Chondrocyte (in vitro differentiated cells): ENCODE measurements around the gene PDPK1. TPM values are rescaled to one million over a fixed set of nuclear protein-coding genes. Genes with fewer than 3 reads are reported as not detected.

ENCODE experiments used
- DNase-seq: peaks from one replicate; pipeline ENCODE4 v3.0.0; 2021; ENCODE audit warnings: mixed read lengths, low spot score
- H3K27ac Mint-ChIP-seq: one replicate; pipeline ENCODE4 v1.8.0; 2021; ENCODE audit warnings: mild to moderate bottlenecking, moderate library complexity, mixed read lengths; ENCODE audit not compliant: unreplicated experiment
- H3K27me3 Mint-ChIP-seq: 2 replicates; pipeline ENCODE4 v1.8.0; 2021; ENCODE audit warnings: low read depth, mixed read lengths
- H3K36me3 Mint-ChIP-seq: 2 replicates; pipeline ENCODE4 v1.8.0; 2021; ENCODE audit warnings: low read depth, mixed read lengths
- H3K4me1 Mint-ChIP-seq: 2 replicates; pipeline ENCODE4 v1.8.0; 2021; ENCODE audit warnings: low read depth, mild to moderate bottlenecking, mixed read lengths
- H3K4me3 Mint-ChIP-seq: one replicate; pipeline ENCODE4 v1.8.0; 2021; ENCODE audit warnings: mild to moderate bottlenecking, moderate library complexity, mixed read lengths; ENCODE audit not compliant: unreplicated experiment
- H3K9me3 Mint-ChIP-seq: 2 replicates; pipeline ENCODE4 v1.8.0; 2021; ENCODE audit warnings: low read depth, mixed read lengths
- total RNA-seq: library from RNA; stranded (reverse); gene quantifications from 3 replicates; pipeline ENCODE4 v1.2.1, GENCODE V29; 2021
- TF ChIP-seq, protein P1 (sequence below): fragments of 200-600 bp; sonication (generic); IDR thresholded peaks from 2 replicates; pipeline ENCODE4 v1.5.0; 2021; ENCODE audit warnings: antibody characterized with exemption, mild to moderate bottlenecking, moderate library complexity

PDPK1 gene
- total RNA-seq, 1 donor from 2014 or later = 39.6 TPM

DNA sequence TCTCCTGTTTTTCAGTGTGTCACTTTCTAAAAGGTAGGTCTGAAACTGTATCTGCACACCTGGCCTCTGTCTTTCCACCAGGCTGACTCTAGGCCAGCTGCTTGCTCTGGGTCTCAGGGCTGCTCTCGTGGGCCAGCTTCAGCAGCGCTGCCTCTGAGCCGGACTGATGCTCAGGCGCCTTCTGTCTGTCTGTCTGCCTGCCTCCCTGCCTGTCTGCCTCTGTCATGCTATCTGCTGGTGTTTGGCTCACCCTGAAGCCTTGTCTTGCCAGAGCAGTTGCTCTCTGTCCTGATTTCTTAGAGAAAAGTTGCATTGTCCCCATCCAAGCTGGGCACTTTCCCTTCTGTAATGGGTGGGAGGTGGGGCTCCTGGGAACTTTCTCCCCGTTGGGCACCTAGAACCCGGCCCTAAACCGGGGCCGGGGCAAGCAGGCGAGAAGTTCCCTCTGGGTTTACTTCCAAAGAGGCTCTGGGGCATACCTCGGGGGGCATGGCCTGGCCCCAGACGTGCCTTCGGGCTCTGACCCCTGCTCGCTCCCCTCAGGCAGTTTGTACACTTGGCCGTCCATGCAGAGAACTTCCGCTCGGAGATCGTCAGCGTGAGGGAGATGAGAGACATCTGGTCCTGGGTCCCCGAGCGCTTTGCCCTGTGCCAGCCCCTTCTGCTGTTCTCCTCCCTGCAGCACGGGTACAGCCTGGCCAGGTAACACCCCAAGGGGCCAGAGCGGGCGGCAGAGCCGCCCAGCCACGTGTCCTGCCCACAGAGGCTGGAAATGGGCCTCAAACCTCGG is 39.9 kb upstream of the PDPK1 start:
- Mint-ChIP-seq H3K9me3 (no peaks in the 10 kb centered on the region), H3K4me3 (no peak overlapping the region), H3K36me3 (peaks cover 2% of the 10 kb centered on the region), H3K27me3 (no peaks in the 10 kb centered on the region), H3K27ac (no peak overlapping the region), H3K4me1 (peaks cover 17% of the 10 kb centered on the region)
- TF ChIP-seq, protein P1, sequence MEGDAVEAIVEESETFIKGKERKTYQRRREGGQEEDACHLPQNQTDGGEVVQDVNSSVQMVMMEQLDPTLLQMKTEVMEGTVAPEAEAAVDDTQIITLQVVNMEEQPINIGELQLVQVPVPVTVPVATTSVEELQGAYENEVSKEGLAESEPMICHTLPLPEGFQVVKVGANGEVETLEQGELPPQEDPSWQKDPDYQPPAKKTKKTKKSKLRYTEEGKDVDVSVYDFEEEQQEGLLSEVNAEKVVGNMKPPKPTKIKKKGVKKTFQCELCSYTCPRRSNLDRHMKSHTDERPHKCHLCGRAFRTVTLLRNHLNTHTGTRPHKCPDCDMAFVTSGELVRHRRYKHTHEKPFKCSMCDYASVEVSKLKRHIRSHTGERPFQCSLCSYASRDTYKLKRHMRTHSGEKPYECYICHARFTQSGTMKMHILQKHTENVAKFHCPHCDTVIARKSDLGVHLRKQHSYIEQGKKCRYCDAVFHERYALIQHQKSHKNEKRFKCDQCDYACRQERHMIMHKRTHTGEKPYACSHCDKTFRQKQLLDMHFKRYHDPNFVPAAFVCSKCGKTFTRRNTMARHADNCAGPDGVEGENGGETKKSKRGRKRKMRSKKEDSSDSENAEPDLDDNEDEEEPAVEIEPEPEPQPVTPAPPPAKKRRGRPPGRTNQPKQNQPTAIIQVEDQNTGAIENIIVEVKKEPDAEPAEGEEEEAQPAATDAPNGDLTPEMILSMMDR = no peak
- DNase-seq = no peak

GRCh38 chr16:2498531-2499253 is 39.1 kb upstream of the PDPK1 start:
- no peaks in the 10 kb centered on the region for H3K9me3 Mint-ChIP-seq
- no peak for DNase-seq
- H3K36me3 Mint-ChIP-seq = peaks cover 2% of the 10 kb centered on the region
- no peak overlapping the region for H3K27ac Mint-ChIP-seq
- TF ChIP-seq, protein P1 = no peak
- H3K4me3 Mint-ChIP-seq = no peak overlapping the region
- no peaks in the 10 kb centered on the region for H3K27me3 Mint-ChIP-seq
- H3K4me1 Mint-ChIP-seq = peaks cover 18% of the 10 kb centered on the region

DNA sequence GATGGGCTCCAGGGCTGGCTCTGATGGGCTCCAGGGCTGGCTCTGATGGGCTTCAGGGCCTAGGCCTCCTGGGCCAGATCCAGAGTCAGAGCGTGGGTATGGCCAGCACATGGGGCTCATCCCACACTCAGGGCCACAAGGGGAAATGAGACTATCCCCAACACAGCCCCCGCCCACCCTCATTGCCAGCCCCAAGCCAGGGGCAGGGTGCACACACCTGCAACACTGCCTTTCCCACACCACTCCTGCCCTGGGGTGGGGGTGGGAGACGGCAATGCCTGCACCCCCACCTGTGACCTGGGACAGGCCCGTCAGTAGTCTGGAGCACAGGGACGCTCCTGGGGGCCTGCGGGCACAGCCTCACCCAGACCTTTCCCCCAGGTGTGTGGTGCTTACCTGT is 38.4 kb upstream of the PDPK1 start:
- no peaks in the 10 kb centered on the region for H3K9me3 Mint-ChIP-seq
- no peak overlapping the region for H3K27ac Mint-ChIP-seq
- TF ChIP-seq, protein P1 = no peak
- no peak for DNase-seq
- H3K4me1 Mint-ChIP-seq = peaks cover 18% of the 10 kb centered on the region
- H3K27me3 Mint-ChIP-seq = no peaks in the 10 kb centered on the region
- no peak overlapping the region for H3K4me3 Mint-ChIP-seq
- H3K36me3 Mint-ChIP-seq = peaks cover 2% of the 10 kb centered on the region

- no peak for DNase-seq
- H3K4me1 Mint-ChIP-seq = peaks cover 18% of the 10 kb centered on the region
- H3K27me3 Mint-ChIP-seq = no peaks in the 10 kb centered on the region
- H3K9me3 Mint-ChIP-seq = no peaks in the 10 kb centered on the region
- H3K27ac Mint-ChIP-seq = no peak overlapping the region
- peaks cover 2% of the 10 kb centered on the region for H3K36me3 Mint-ChIP-seq
- H3K4me3 Mint-ChIP-seq = no peak overlapping the region
- TF ChIP-seq, protein P1 = no peak
Observed at GRCh38 chr16:2499890-2500429, 37.9 kb upstream of the PDPK1 start.

GRCh38 chr16:2500430-2500917 is 37.3 kb upstream of the PDPK1 start:
- H3K36me3 Mint-ChIP-seq = peaks cover 2% of the 10 kb centered on the region
- no peak overlapping the region for H3K4me3 Mint-ChIP-seq
- no peaks in the 10 kb centered on the region for H3K9me3 Mint-ChIP-seq
- peaks cover 18% of the 10 kb centered on the region for H3K4me1 Mint-ChIP-seq
- TF ChIP-seq, protein P1 = no peak
- H3K27ac Mint-ChIP-seq = no peak overlapping the region
- no peak for DNase-seq
- no peaks in the 10 kb centered on the region for H3K27me3 Mint-ChIP-seq
